HL-60/S4 (cell line): ENCODE data around the gene PCCA.
"Not testable (repeated sequence)": the region's sequence is repeated elsewhere in the genome, so short reads cannot be mapped to it uniquely, and the experiment has no call there.

Experiments
- in situ Hi-C: fragments of 300-500 bp; cut with MboI; formaldehyde crosslinking; loops from 2 replicates; pipeline ENCODE4 v1.14.3; 2022; ENCODE audit warnings: low sequenced_read_pairs

Gene PCCA

DNA sequence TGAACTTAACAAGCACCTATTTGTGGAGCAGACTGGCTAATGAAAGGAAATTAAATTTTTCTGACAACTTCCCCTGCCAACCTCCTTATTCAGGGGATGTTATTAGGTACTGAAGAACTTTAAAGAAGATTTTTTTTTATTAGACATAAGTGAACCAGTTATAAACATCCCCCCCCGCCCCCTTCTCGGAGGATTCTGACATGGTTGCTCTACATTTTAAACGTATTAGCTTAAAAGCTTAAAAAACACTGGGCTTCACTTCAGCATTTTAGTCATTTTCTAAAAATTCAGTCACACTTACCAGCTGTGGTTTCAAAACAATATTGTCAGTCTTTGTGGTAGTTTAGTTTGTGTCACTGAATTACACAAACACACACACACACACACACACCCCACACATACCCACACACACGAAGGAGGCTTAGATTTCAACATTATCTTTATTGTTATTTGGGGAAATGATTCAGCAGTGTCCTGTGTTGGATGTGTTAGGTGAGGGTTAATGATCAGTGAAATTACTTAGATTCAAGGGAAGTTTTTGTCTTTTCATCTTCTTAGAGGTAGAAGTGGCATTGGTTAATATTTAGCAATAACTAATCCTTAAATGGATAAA lies 145.7 kb downstream of the PCCA start:
- in situ Hi-C loops, result loop anchor here (10.0 kb wide), 1 partner anchor 310 kb away; no protein-coding TSS in a partner anchor

GRCh38 chr13:100235311-100235901 lies 146.5 kb downstream of the PCCA start:
- in situ Hi-C loops, result loop anchor here (10.0 kb wide), 1 partner anchor 311 kb away; no protein-coding TSS in a partner anchor

GRCh38 chr13:100240109-100240779 lies 151.4 kb downstream of the PCCA start:
- in situ Hi-C loops, result no loop called here

DNA sequence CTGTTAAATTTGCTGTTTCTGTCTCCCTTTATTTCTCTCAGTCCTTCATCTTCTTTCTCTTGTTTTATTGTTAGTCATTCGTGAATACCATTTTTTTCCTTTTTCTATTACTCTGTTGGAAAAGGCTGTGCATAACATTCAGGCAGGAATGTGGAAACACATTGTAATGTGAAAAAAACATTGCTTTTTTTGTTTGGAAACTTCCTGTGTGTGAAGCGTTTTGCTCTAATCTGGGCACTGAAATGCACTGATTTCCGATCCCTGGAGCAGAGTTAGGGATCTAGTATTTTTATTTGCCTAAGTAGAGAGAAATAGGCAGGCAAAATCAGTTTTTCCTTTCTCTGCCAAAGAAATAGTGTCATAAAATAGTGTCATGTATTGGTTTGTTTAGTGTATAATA lies 155.5 kb downstream of the PCCA start:
- in situ Hi-C loops, result no loop called here

DNA sequence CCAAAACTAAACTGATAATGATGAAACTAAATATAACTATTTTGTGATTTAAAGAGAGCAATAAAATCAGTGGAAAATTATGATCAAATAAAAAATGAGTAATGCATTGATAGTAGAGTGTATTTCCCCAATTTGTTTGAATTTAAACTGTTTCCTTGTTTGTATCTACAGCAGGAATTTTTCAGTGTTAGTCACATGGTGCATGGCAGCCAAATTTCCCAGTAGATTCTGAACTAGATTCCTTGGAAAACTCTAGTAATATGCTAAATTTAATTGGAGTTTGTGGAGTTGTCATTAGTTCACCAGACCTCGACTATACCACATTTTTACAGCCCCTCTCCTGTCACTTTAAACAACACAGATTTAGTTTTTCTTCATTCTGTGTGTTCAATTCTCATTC lies 156.2 kb downstream of the PCCA start:
- in situ Hi-C loops, result no loop called here

DNA sequence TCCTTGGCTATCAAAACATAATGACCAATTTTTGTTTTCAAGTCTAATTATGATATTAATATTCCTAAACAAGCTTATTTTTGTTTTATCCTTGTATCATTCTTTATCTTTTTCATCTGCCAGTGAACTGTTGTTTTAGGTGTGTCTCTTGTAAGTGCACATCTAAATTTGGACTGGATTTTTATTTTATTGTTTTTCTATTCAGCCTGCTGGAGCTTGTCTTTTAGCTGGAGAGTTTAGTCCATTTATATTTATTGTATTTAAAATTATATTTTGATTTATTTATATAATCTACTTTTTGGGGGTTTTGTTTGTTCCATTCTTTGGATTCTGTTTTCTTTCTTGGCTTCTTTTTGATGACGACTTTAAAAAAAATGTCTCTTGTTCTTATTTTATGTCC lies 159.0 kb downstream of the PCCA start:
- in situ Hi-C loops, result no loop called here

DNA sequence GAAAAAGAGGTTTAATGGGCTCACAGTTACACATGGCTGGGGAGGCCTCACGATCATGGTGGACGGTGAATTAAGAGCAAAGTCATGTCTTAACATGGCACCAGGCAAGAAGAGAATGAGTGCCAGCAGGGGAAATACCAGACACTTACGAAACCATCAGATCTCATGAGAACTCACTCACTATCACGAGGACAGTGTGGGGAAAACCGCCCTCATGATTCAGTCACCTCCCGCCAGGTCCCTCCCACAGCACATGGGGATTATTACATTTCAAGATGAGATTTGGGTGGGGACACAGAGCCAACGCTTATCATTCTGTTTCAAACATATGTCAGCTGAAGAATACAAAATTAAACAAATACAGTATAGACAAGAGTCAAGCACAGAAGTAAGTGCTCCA lies 165.1 kb downstream of the PCCA start:
- in situ Hi-C loops, result no loop called here

GRCh38 chr13:100262404-100262803 lies 173.5 kb downstream of the PCCA start:
- in situ Hi-C loops, result no loop called here

- in situ Hi-C loops, result no loop called here
Measured at GRCh38 chr13:100266026-100266425, 177.1 kb downstream of the PCCA start.

- in situ Hi-C loops, result no loop called here
Measured at GRCh38 chr13:100269837-100270236, 180.9 kb downstream of the PCCA start.

DNA sequence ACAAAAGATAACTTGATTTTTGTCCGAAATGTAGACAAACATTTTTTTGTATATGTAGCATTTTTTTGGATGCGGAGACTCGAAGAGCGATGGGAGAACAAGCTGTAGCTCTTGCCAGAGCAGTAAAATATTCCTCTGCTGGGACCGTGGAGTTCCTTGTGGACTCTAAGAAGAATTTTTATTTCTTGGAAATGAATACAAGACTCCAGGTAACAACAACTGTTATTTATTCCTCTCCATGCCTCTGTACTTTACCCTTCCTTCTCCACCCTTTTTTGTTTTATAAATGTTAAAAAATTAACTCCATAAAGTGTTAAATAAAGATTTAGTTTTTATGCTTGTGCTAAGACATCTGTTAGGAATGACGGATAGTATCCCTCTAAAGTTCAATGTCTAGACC lies 184.2 kb downstream of the PCCA start:
- in situ Hi-C loops, result no loop called here

DNA sequence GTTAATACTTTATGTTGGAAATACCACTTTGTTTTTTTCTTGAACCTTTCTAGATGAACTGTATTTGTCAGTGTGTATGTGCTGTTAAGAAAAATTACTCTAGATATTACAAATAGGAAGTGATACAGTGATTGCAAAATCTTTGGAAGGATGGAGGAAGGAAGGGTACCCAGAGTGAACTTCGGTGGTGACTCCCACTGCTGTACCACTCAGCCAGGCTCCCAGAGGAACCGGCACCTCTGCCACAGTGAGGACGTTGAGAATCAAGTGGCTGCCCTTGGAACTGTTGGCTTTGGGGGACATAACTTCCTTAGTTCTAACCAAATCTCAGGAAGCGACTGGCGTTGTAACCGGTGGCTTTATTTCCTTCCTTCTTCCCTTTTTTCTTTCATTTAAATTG lies 184.7 kb downstream of the PCCA start:
- in situ Hi-C loops, result no loop called here

- in situ Hi-C loops, result no loop called here
Measured at GRCh38 chr13:100274942-100275506, 186.1 kb downstream of the PCCA start.

DNA sequence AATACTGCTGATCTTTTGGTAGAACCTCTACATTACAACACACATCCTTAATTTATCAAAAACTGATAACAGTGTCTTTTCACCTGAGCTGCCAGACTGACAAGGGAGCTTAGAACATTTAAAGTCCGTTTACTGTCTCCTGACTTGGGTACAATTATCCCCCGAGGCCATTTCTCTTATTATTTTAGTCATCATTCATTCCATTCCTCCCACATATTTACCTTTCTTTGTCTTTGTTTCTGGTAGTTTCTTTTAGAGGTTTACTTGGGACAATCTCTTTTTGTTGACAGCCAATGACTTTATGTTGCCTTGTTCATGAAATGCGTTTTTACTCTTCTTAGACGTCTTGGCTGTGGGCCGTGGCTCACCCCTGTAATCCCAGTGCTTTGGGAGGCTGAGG lies 186.9 kb downstream of the PCCA start:
- in situ Hi-C loops, result no loop called here

GRCh38 chr13:100280681-100281080 lies 191.8 kb downstream of the PCCA start:
- in situ Hi-C loops, result no loop called here

GRCh38 chr13:100282306-100282705 lies 193.4 kb downstream of the PCCA start:
- in situ Hi-C loops, result not testable (repeated sequence)

- in situ Hi-C loops, result no loop called here
Measured at GRCh38 chr13:100290165-100290801, 201.4 kb downstream of the PCCA start.

DNA sequence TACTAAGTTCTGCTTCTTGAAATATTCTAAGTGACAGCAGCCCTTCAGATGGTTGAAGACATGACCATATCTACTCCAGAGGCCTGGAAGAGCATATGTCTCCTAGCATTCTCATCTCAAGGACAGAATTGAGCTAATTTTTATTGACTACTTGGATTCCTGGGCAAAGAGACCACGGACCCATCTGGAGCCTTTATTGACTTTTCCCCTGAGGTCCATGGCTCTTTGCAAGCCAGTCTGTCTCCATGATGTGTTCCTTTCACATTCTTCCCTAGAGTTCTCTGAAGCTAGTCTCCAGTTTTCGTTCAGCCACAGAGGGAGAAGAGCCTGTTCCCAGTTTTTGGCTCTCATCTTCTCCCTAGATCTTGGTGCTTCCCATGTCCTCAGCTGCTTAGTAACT lies 202.7 kb downstream of the PCCA start:
- in situ Hi-C loops, result no loop called here

GRCh38 chr13:100297413-100297812 lies 208.5 kb downstream of the PCCA start:
- in situ Hi-C loops, result no loop called here

DNA sequence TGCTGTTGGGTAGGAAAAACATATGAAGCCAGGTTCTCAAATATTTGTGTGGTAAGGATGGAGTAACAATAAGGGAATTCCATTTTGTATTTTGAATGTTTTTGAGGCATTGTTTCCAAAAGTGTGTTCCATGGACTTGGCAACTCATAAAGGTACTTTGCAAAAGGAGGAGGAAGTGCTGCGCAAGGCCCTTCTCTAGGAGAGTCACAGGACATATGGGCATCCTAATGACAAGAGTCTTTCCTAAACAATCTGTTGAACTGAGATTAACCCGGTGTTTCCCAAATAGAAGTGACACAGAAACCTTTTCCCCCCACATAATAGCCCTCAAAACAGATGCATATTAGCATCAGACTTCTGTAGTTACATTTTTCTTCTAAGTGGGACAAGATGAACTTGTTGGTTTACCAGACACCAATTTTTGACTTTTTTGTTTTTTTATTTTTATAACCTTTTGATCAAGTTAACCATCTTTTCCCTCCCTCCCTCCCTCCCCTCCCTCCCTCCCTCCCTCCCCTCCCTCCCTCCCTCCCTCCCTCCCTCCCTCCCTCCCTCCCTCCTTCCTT lies 209.3 kb downstream of the PCCA start:
- in situ Hi-C loops, result no loop called here

- in situ Hi-C loops, result no loop called here
Measured at GRCh38 chr13:100298691-100299090, 209.8 kb downstream of the PCCA start.
